ENCODE measurements around the gene SOD2.
A peak's percentile ranks its signal among the peaks of the same experiment; 100 is the strongest.
"Not testable (repeated sequence)": the region's sequence is repeated elsewhere in the genome, so short reads cannot be mapped to it uniquely, and the experiment has no call there.

SOD2 gene

DNA sequence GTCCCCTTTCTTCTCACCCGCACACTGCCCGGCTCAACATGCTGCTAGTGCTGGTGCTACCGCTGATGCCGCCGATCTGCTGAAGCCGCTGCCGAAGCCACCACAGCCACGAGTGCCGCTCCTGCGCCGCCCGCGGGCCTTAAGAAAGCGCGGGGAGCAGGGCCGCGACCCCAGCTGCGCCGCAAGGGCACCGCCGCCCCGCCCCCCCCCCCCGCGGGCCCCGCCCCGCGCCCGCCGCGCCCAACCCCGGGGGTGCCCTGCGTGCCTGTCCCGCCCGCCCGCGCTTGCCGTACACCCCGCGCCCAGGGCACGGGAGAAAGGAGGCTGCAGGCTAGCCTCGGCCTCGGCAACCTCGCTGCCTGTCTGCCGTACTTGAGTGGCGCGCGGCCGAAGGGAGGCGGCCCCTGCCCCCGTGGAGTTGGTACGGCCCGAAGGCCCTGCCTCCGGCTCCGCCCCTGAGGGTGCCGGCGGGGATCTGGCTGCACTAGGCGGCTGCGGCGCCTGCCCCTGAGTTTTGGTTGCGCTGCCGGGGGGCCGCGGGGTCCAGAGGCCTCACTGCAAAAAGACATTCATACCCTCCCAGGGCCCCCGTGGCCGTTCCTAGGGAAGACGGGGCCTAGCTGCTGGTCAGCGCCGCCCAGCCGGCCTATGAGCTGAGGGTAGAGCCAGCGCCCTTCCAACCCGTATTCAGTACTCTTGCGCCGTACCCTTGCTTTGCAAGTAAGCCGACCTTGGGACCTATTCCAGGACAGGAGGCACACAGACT is at the start of gene SOD2:
SOD2 (minus strand) TSS at position 114 of the 766 bp plus-strand sequence; CDS start at position 40, 74 bp downstream.
- DNase-seq, result peak; percentile 93
- in situ Hi-C loops (cut with MboI; ENCODE audit: low pct_unique_long_range_greater_than_20kb, low sequenced_read_pairs), result no loop called here

DNA sequence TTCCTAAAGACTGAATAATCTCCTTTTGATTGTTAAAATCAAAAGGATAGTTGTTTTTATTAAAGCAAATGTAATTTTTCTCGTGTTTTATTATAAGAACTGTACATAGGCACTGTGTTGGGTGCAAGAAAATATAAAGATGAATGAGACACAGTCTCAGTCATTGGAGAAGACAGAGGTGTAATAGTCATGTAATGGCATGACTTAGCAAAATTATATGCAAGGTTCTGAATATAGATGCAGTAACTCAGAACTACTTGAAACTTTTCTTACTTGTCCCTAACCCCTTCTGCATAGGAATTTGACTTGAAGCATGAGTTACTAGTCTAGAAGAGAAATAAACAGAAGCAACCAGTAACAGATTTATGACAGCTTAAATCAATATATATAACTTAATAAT is 49.1 kb upstream of the SOD2 start:
- DNase-seq, result no peak
- in situ Hi-C loops (cut with MboI; ENCODE audit: low pct_unique_long_range_greater_than_20kb, low sequenced_read_pairs), result no loop called here

DNA sequence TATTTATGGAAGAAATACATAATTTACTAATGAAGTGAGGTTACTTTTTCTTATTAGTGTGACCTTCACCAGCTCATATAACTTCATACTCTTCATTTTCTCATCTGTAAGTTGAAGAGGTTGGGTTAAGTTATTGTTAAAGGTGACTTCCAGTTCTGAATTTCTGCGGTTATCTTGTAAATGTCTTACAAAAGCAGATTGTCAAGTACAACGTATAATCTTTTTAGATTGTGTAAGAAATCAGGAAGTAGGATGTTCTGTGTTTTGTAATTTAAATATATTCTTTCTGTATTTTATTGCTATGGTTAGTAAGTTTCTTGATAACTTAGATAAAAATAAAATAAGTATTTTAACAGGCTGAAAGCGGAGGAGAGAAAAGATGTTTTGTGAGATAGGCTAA is 46.3 kb upstream of the SOD2 start:
- peak; percentile 29 for DNase-seq
- in situ Hi-C loops (cut with MboI; ENCODE audit: low pct_unique_long_range_greater_than_20kb, low sequenced_read_pairs), result no loop called here

- DNase-seq, result no peak
- in situ Hi-C loops (cut with MboI; ENCODE audit: low pct_unique_long_range_greater_than_20kb, low sequenced_read_pairs), result no loop called here
These were observed 43.9 kb upstream of the SOD2 start for GRCh38 chr6:159736908-159737307.

DNA sequence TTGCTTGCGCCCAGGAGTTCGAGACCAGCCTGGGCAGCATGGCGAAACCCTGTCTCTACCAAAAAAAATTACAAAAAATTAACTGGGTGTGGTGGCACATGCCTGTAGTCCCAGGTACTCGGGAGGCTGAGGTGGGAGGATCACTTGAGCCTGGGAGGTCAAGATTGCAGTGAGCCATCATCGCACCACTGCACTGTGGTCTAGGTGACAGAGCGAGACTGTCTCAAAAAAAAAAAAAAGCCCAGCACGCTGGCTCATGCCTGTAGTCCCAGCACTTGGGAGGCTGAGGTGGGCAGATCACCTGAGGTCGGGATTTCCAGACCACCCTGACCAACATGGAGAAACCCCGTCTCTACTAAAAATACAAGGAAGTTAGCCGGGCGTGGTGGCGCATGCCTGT is 40.4 kb upstream of the SOD2 start:
- DNase-seq; in situ Hi-C loops (cut with MboI; ENCODE audit: low pct_unique_long_range_greater_than_20kb, low sequenced_read_pairs): not testable (repeated sequence)

GRCh38 chr6:159732550-159732949 is 39.5 kb upstream of the SOD2 start:
- DNase-seq; in situ Hi-C loops (cut with MboI; ENCODE audit: low pct_unique_long_range_greater_than_20kb, low sequenced_read_pairs): not testable (repeated sequence)

GRCh38 chr6:159730332-159730676 is 37.3 kb upstream of the SOD2 start:
- in situ Hi-C loops (cut with MboI; ENCODE audit: low pct_unique_long_range_greater_than_20kb, low sequenced_read_pairs), result no loop called here
- DNase-seq, result no peak

- DNase-seq, result peak; percentile 31
These were observed 36.7 kb upstream of the SOD2 start for GRCh38 chr6:159729598-159730331.

DNA sequence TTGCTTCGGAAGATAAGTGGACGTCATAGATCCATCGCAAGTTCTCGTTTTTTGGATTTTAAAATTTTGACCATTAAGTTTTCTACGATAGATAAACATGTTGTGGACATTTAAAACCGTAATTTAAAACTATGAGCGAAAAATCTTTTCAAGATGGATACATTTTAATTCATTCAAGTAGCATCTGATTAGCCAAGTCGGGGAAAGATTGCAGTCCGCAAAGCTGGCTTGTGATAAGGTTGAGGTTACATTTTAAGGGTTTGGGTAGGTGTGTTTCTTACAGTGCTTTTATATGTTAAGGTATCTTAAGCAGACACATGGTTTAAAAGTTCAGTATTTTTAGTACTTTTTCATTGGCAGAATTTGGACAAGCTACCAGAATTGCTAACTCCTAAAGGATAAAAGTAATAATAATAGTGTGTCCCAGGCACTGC is 35.5 kb upstream of the SOD2 start:
- in situ Hi-C loops (cut with MboI; ENCODE audit: low pct_unique_long_range_greater_than_20kb, low sequenced_read_pairs), result no loop called here
- DNase-seq, result no peak

More at GRCh38 chr6:159729598-159730331, 36.7 kb upstream of the SOD2 start:
- in situ Hi-C loops (cut with MboI; ENCODE audit: low pct_unique_long_range_greater_than_20kb, low sequenced_read_pairs), result no loop called here

DNA sequence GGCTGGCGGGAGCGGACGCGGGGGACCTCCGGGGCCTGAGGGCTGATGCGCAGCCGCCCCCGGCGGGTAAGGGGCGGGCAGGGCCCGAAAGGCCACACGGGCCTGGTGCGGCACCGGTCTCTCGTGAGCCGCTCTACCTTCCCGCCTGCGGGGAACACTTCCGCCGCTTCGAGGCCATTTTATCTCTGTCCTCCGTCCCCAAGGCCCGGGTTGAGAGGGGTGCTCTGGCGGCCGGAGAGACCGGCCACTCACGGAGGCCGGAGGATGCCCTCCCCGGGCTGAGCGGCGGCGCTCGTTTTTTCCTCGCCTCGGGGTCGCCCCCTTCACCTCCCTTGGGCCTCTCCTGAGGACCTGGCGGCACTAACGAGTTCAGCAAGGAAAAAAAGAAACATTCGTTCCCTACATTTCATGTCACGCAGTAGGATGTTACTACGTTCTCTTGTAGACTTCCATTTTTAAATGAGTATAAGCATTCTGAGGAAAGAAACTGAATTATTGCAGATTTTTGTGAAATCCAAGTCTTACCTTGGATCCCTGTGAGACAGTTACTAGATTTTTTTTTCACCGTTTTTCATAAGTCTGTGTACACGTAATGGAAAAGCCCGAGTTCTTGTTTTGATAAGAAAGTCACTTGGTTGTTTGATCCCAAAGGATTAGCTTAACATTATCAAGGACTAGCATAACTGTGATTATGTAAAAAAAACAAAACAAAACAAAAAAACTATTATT is 34.8 kb upstream of the SOD2 start:
- DNase-seq, result peak; percentile 57
- in situ Hi-C loops (cut with MboI; ENCODE audit: low pct_unique_long_range_greater_than_20kb, low sequenced_read_pairs), result no loop called here

DNA sequence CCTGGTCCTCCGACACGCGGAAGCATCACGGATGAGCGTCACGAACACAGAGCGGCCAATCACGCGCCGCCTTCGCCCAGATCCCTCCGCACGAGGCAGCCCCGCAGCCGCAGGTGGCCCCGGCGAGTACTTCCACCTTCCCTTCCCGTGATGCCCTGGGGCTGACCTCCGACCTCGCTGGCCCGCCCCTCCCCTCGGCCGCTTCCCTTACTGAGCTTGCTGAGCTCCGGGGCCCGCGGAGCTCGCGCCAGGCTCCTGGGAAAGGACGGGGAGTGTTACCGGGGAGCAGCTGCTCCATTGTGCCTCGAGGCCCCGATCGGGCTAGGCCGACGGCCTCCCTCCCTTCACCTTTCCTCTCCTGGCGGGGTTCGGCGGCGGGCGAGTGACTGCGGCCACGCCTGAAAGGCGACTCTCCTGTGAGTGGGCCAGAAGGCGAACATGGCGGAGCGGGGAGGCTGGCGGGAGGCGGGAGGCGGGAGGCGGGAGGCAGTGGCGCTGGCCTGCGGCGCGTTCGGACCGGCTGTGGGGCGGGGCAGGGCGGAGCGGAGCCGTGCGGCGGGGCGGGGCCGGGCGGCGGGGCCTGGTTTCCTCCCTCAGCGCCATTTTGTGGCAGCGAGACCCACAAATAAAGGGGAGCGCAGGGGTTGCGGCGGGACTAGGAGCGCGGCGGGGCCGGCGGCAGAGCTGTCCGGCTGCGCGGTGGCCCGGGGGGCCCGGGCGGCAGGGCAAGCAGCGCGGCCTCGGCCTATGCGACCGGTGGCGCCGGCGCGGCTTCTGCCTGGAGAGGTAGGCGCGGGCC is 34.1 kb upstream of the SOD2 start, which contains the start of gene WTAP:
WTAP (plus strand) TSS at position 589 of the 799 bp plus-strand sequence. CDS start 8,760 bp downstream, outside the sequence.
- peak; percentile 98 for DNase-seq
- in situ Hi-C loops (cut with MboI; ENCODE audit: low pct_unique_long_range_greater_than_20kb, low sequenced_read_pairs), result no loop called here

GRCh38 chr6:159726255-159726917 is 33.3 kb upstream of the SOD2 start:
- DNase-seq, result no peak
- in situ Hi-C loops (cut with MboI; ENCODE audit: low pct_unique_long_range_greater_than_20kb, low sequenced_read_pairs), result no loop called here

DNA sequence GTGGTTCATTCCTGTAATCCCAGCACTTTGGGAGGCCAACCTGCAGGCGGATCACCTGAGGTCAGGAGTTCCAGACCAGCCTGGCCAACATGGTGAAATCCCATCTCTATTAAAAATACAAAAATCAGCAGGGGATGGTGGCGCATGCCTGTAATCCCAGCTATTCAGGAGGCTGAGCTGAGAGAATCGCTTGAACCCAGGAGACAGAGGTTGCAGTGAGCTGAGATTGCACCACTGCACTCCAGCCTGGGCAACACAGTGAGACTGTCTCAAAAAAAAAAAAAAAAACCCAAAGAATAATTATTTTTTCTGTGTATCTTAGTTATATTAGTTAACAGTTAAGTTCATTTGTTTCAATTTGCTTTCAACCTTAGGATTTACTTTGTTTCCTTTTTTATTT is 32.2 kb upstream of the SOD2 start:
- DNase-seq; in situ Hi-C loops (cut with MboI; ENCODE audit: low pct_unique_long_range_greater_than_20kb, low sequenced_read_pairs): not testable (repeated sequence)

GRCh38 chr6:159724778-159725177 is 31.7 kb upstream of the SOD2 start:
- DNase-seq, result no peak
- in situ Hi-C loops (cut with MboI; ENCODE audit: low pct_unique_long_range_greater_than_20kb, low sequenced_read_pairs), result no loop called here

DNA sequence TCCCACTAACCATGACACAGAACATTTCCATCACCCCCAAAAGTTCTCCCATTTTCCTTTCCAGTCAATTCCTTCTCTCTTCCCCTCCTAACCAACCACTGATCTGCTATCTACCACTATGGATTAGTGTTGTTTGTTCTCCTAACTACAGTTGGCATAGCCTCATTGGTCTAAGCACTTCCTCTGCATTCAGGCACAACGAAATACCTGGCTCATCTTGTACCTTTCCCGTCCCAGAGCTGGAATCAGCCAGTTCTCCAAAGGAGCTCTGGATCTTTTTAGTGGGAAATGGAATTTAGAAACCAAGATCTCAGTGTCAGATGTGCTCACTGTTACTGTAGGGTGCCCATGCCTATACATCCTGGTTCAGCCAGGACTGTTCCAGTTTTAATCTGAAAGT is 30.2 kb upstream of the SOD2 start:
- no peak for DNase-seq
- in situ Hi-C loops (cut with MboI; ENCODE audit: low pct_unique_long_range_greater_than_20kb, low sequenced_read_pairs), result no loop called here

DNA sequence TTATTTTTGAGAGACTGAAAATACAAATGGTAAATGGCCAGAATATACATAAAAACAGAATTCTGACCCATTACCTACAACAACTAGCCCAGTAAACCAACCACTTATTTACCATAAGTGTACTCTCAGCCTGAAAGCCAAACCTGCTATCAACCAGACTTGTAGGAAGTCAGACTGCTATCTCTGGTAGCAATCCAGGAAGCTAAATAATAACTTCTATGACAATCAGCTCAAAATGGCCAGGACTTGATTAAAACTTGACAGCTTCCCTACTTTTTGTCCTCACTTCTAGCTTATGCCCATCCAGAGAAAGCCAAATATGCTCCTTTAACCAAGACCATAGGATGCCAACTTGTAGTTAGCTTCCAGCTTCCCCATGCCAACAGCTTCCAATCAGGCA is 29.6 kb upstream of the SOD2 start:
- DNase-seq, result no peak
- in situ Hi-C loops (cut with MboI; ENCODE audit: low pct_unique_long_range_greater_than_20kb, low sequenced_read_pairs), result no loop called here

DNA sequence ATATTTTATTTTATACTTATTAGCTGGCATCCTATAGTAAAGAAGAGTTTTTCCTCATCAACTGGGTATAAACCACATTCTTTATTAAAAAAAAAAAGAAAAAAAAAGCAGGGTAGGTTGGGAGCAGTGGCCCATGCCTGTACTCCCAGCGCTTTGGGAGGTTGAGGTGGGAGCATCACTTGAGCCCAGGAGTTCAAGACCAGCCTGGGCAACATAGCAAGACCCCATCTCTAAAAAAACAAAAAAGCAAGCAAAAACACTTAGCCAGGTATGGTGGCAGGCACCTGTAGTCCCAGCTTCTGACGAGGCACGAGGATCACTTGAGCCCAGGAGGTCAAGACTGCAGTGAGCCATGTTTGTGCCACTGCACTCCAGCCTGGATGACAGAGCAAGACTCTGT is 28.9 kb upstream of the SOD2 start:
- DNase-seq; in situ Hi-C loops (cut with MboI; ENCODE audit: low pct_unique_long_range_greater_than_20kb, low sequenced_read_pairs): not testable (repeated sequence)

GRCh38 chr6:159720708-159721107 is 27.7 kb upstream of the SOD2 start:
- DNase-seq, result peak; percentile 48
- in situ Hi-C loops (cut with MboI; ENCODE audit: low pct_unique_long_range_greater_than_20kb, low sequenced_read_pairs), result no loop called here

- no peak for DNase-seq
- in situ Hi-C loops (cut with MboI; ENCODE audit: low pct_unique_long_range_greater_than_20kb, low sequenced_read_pairs), result no loop called here
These were observed 26.2 kb upstream of the SOD2 start for GRCh38 chr6:159719287-159719686.

All from KBM-7 (cell line).